GM12878 (cell line): Measurements from ENCODE around the gene JMJD6. TPM values are rescaled to one million over a fixed set of nuclear protein-coding genes. Genes with fewer than 3 reads are reported as not detected.

ENCODE experiments used
- ATAC-seq: fragments of 200-7000 bp; cut with Tn5 transposase; 3 replicates; pipeline ENCODE4 v1.9.1; 2020; ENCODE audit warnings: mild to moderate bottlenecking, moderate library complexity
- BruUV-seq: library from RNA; stranded (reverse); fragments of 400-500 nt; replicated peaks from 2 replicates; lab custom pipeline; 2021; lab: Mats Ljungman, UMichigan
- CTCF ChIA-PET: fragments of 300-600 bp; sonication (Branson Sonifier 250); formaldehyde crosslinking; extraction: SDS; loops from one replicate; lab custom pipeline; 2021; ENCODE audit warnings: inconsistent platforms; lab: Yijun Ruan, JAX
- POLR2A ChIA-PET: fragments of 350-600 bp; formaldehyde crosslinking; extraction: SDS; loops from one replicate; lab custom pipeline; 2021; ENCODE audit warnings: inconsistent platforms; lab: Charles Lee
- RAD21 ChIA-PET: fragments of 300-600 bp; sonication (Branson Sonifier 250); formaldehyde crosslinking; loops from one replicate; lab custom pipeline; 2023; ENCODE audit warnings: antibody characterized with exemption; ENCODE audit not compliant: unreplicated experiment; lab: Charles Lee
- SMC1A ChIA-PET: fragments of 300-600 bp; sonication (Branson Sonifier 250); formaldehyde crosslinking; loops from one replicate; lab custom pipeline; 2023; ENCODE audit not compliant: unreplicated experiment, uncharacterized antibody; lab: Charles Lee
- DNase-seq: peaks from one replicate; pipeline ENCODE4 v3.0.0-alpha.2; 2011; ENCODE audit warnings: low read depth, low spot score
- FAIRE-seq: peaks from 3 replicates; lab custom pipeline; 2011; peaks lifted over from hg19 to GRCh38; lab: Jason Lieb, UNC
- H2AFZ ChIP-seq: 2 replicates; pipeline ENCODE4 v1.6.0; 2011; ENCODE audit warnings: low read depth, low read length, control low read depth; ENCODE audit not compliant: control insufficient read depth
- H3K27ac ChIP-seq: 2 replicates; pipeline ENCODE4 v1.5.1; 2011; ENCODE audit warnings: control low read depth; ENCODE audit not compliant: control insufficient read depth, insufficient read depth
- H3K27me3 ChIP-seq, 2 experiments: replicated peaks in 1 of 2; 2 replicates each; pipeline versions ENCODE4 v1.6.0 to v1.6.1; 2011; ENCODE audit warnings: low read length in 1 of 2; ENCODE audit not compliant: control insufficient read depth in 2 of 2, insufficient read depth in 2 of 2
- H3K36me3 ChIP-seq, 2 experiments: 2 replicates each; pipeline ENCODE4 v1.5.1; 2011; ENCODE audit warnings: low read length in 1 of 2; ENCODE audit not compliant: control insufficient read depth in 2 of 2, insufficient read depth in 2 of 2
- H3K4me1 ChIP-seq: 2 replicates; pipeline ENCODE4 v1.6.1; 2011; ENCODE audit warnings: mild to moderate bottlenecking, low read length, moderate library complexity, mixed read lengths; ENCODE audit not compliant: control insufficient read depth, insufficient read depth
- H3K4me2 ChIP-seq: 2 replicates; pipeline ENCODE4 v1.6.0; 2011; ENCODE audit warnings: control low read depth; ENCODE audit not compliant: control insufficient read depth, insufficient read depth
- H3K4me3 ChIP-seq: fragments of 200-600 bp; sonication (generic); 2 replicates; pipeline ENCODE4 v1.5.1; 2016
- H3K79me2 ChIP-seq: 2 replicates; pipeline ENCODE4 v1.6.0; 2011; ENCODE audit warnings: low read length; ENCODE audit not compliant: control insufficient read depth, insufficient read depth
- H3K9ac ChIP-seq: 2 replicates; pipeline ENCODE4 v1.8.0; 2011; ENCODE audit warnings: low read length, control low read depth, mixed read lengths; ENCODE audit not compliant: control insufficient read depth, insufficient read depth
- H3K9me3 ChIP-seq: replicated peaks from 3 replicates; pipeline ENCODE4 v1.5.1; 2011; ENCODE audit warnings: mild to moderate bottlenecking, low read length; ENCODE audit not compliant: control insufficient read depth, insufficient read depth
- H4K20me1 ChIP-seq: 2 replicates; pipeline ENCODE4 v1.6.0; 2011; ENCODE audit not compliant: control insufficient read depth, insufficient read depth
- BCL3 ChIP-seq: IDR thresholded peaks from 2 replicates; pipeline ENCODE4 v1.6.1; 2011; ENCODE audit warnings: borderline replicate concordance, low read depth, mild to moderate bottlenecking, moderate library complexity, low read length; ENCODE audit not compliant: insufficient read depth, poor library complexity, severe bottlenecking
- CHD2 ChIP-seq: IDR thresholded peaks from 2 replicates; pipeline ENCODE4 v1.6.1; 2011; ENCODE audit warnings: low read depth, low read length, improper control_type of control experiment, borderline replicate concordance
- EP300 ChIP-seq, 2 experiments: fragments of 150-350 bp in 1 of 2; IDR thresholded peaks; 2 replicates each; pipeline ENCODE4 v1.6.1; 2011 to 2012; ENCODE audit warnings: low read depth in 2 of 2, low read length in 2 of 2, borderline replicate concordance in 1 of 2, improper control_type of control experiment in 1 of 2, inconsistent platforms in 1 of 2; ENCODE audit not compliant: control insufficient read depth in 1 of 2
- ESRRA ChIP-seq: IDR thresholded peaks from 2 replicates; pipeline ENCODE4 v1.6.1; 2012; ENCODE audit warnings: mild to moderate bottlenecking, low read length, improper control_type of control experiment
- HDGF ChIP-seq: fragments of 450-650 bp; IDR thresholded peaks from 2 replicates; pipeline ENCODE4 v1.6.1; 2016; ENCODE audit warnings: antibody characterized with exemption
- MYC ChIP-seq: IDR thresholded peaks from 2 replicates; pipeline ENCODE4 v1.6.1; 2011; ENCODE audit warnings: mild to moderate bottlenecking, low read length, moderate library complexity, inconsistent platforms; ENCODE audit not compliant: insufficient read depth, insufficient replicate concordance, insufficient read length, severe bottlenecking
- NBN ChIP-seq: fragments of 450-650 bp; IDR thresholded peaks from 2 replicates; pipeline ENCODE4 v1.6.1; 2016
- NFIC ChIP-seq: IDR thresholded peaks from 2 replicates; pipeline ENCODE4 v1.6.1; 2012; ENCODE audit warnings: low read depth, mild to moderate bottlenecking, inconsistent platforms, low read length, moderate library complexity
- NR2C1 ChIP-seq: fragments of 450-650 bp; IDR thresholded peaks from 2 replicates; pipeline ENCODE4 v1.6.1; 2017; ENCODE audit warnings: antibody characterized with exemption, mild to moderate bottlenecking, moderate library complexity
- NRF1 ChIP-seq: conservative IDR thresholded peaks from 2 replicates; pipeline ENCODE4 v1.6.1; 2011; ENCODE audit warnings: mild to moderate bottlenecking, low read depth, low read length, improper control_type of control experiment
- PAX8 ChIP-seq: fragments of 450-650 bp; IDR thresholded peaks from 2 replicates; pipeline ENCODE4 v1.6.1; 2017; ENCODE audit warnings: mild to moderate bottlenecking, moderate library complexity
- POLR2AphosphoS5 ChIP-seq: IDR thresholded peaks from 2 replicates; pipeline ENCODE4 v1.6.1; 2011; ENCODE audit warnings: mild to moderate bottlenecking, low read length, inconsistent platforms
- RAD21 ChIP-seq: IDR thresholded peaks from 2 replicates; pipeline ENCODE4 v1.6.1; 2011; ENCODE audit warnings: mild to moderate bottlenecking, low read depth, low read length, moderate library complexity; ENCODE audit not compliant: insufficient read depth
- RBBP5 ChIP-seq: fragments of 200-600 bp; sonication (generic); conservative IDR thresholded peaks from 2 replicates; pipeline ENCODE4 v1.6.1; 2016
- RELB ChIP-seq: fragments of 450-650 bp; IDR thresholded peaks from 2 replicates; pipeline ENCODE4 v1.6.1; 2017; ENCODE audit warnings: low read depth, mild to moderate bottlenecking, moderate library complexity
- RUNX3 ChIP-seq: IDR thresholded peaks from 2 replicates; pipeline ENCODE4 v1.6.1; 2012; ENCODE audit warnings: low read length, inconsistent platforms
- SRF ChIP-seq, 2 experiments: IDR thresholded peaks; 2 replicates each; pipeline ENCODE4 v1.6.1; 2011; ENCODE audit warnings: low read depth in 2 of 2, low read length in 2 of 2, mild to moderate bottlenecking in 1 of 2, moderate library complexity in 1 of 2
- ZSCAN29 ChIP-seq: fragments of 450-650 bp; IDR thresholded peaks from 2 replicates; pipeline ENCODE4 v1.6.1; 2017; ENCODE audit warnings: mild to moderate bottlenecking, moderate library complexity
- WGBS: methylation state at CpG from one replicate; pipeline ENCODE4 v1.1.6; 2016; ENCODE audit warnings: low lambda C conversion rate; ENCODE audit not compliant: insufficient replicate concordance, insufficient coverage; ENCODE audit errors: missing lambda C conversion rate; 5-methylcytosine and 5-hydroxymethylcytosine counted together
- in situ Hi-C: fragments of 300-500 bp; cut with MboI; formaldehyde crosslinking; loops from 9 replicates; pipeline ENCODE4 v1.14.3; 2018; ENCODE audit warnings: mixed read lengths
- intact Hi-C: fragments of 100-400 bp; cut with micrococcal nuclease; formaldehyde crosslinking; loops from one replicate; pipeline ENCODE4 v1.14.2; 2022; ENCODE audit not compliant: unreplicated experiment
- polyA plus RNA-seq, 11 experiments: library from polyadenylated mRNA; depleted of rRNA in 4 of 11; unstranded in 6 of 11; stranded (reverse) in 5 of 11; fragments of >200 nt; fragmentation: Nextera tagmentation in 4 of 11; fragmentation: Illumina TruSeq in 1 of 11; extraction: Ambion mirVana in 4 of 11; extraction: Trizol in 1 of 11; gene quantifications; 1 replicate in 1 of 11; 2 replicates in 10 of 11; pipeline versions ENCODE4 v1.2.1 to v1.2.3, GENCODE V29; 2011 to 2016; ENCODE audit warnings: inconsistent platforms in 2 of 11, missing spikeins in 2 of 11, low read depth in 1 of 11
- total RNA-seq, 4 experiments: library from RNA; depleted of rRNA in 3 of 4; stranded (reverse); fragments of >200 nt in 3 of 4; fragmentation: Illumina TruSeq in 1 of 4; extraction: Trizol in 1 of 4; gene quantifications; 2 replicates each; pipeline versions ENCODE4 v1.2.1 to v1.2.3, GENCODE V29; 2013 to 2021

The JMJD6 gene
- total and polyA plus RNA-seq, 10 of the 15 experiments (the other 5 are each of a cell fraction or from before 2014, with no cell fraction given): 1.2 to 36.0 (median 22.2) TPM

GRCh38 chr17:76736349-76737081 lies 10.1 kb upstream of the JMJD6 start (continued):
- TF ChIP-seq SRF (IDR thresholded peaks at IDR 0.05; ENCODE audit: low read depth in 2 of 2, low read length in 2 of 2) (no peak), RAD21 (no peak), NRF1 (no peak)

GRCh38 chr17:76735586-76736348 lies 9.4 kb upstream of the JMJD6 start:
- no TSS peak for BruUV-seq
- Histone ChIP-seq H3K4me3 (peak overlapping the region; percentile 87), H4K20me1 (no peaks in the 10 kb centered on the region; the same call in 1 of the 2 replicates), H2AFZ (no peak overlapping the region), H3K36me3 (peaks cover 8 to 33% of the 10 kb centered on the region in 2 experiments), H3K27ac (peak overlapping the region; percentile 89), H3K79me2 (peaks cover 78% of the 10 kb centered on the region), H3K27me3 (no peaks in the 10 kb centered on the region), H3K4me2 (peak overlapping the region; percentile 75), H3K4me1 (no peaks in the 10 kb centered on the region; the same call in none of the 2 replicates), H3K9me3 (no peaks in the 10 kb centered on the region; the same call in 2 of the 3 replicates), H3K9ac (peak overlapping the region; percentile 97)
- FAIRE-seq (peak; percentile 56), ATAC-seq (no peak), DNase-seq (no peak)
- under 1% methylated on average over 20 of the region's 20 CpGs for WGBS
- in situ Hi-C loops (no loop called here), intact Hi-C loops (loop anchor here (1.0 to 10.0 kb wide), 2 partner anchors 8 to 349 kb away; no protein-coding TSS in a partner anchor)
- ChIA-PET RAD21 (no interaction called here), POLR2A (interaction anchor here (6.4 kb wide), 1 partner anchor 9 kb away, joined by 60 read pairs; the partner anchor contains the start of genes JMJD6 and METTL23), SMC1A (interaction anchor here (1.1 to 2.1 kb wide), 2 partner anchors 8 to 89 kb away, joined by 3 to 9 read pairs; no protein-coding TSS in a partner anchor), CTCF (interaction anchor here (0.5 to 1.5 kb wide), 8 partner anchors 9 to 1326 kb away, joined by 3 to 12 read pairs (median 3); partner anchors contain the start of genes JMJD6 and METTL23)
- peak; percentile 86; the same call in 1 of the 2 replicates for TF ChIP-seq HDGF
- no peak for TF ChIP-seq EP300 (IDR thresholded peaks at IDR 0.05; ENCODE audit: borderline replicate concordance in 1 of 2, control insufficient read depth in 1 of 2, low read depth in 2 of 2, low read length in 2 of 2)
- TF ChIP-seq NR2C1: no peak
- no peak for TF ChIP-seq BCL3
- no peak for TF ChIP-seq ESRRA
- no peak for TF ChIP-seq RBBP5
- peak; percentile 40; the same call in 1 of the 2 replicates for TF ChIP-seq RELB
- TF ChIP-seq CHD2: no peak
- no peak for TF ChIP-seq MYC
- TF ChIP-seq RUNX3: peak; percentile 5; the same call in 1 of the 2 replicates
- 0 out of 2 replicates have a peak, but pooled peaks have one; percentile 20 for TF ChIP-seq NBN
- no peak for TF ChIP-seq ZSCAN29
- TF ChIP-seq POLR2AphosphoS5: peak; percentile 73; the same call in 1 of the 2 replicates
- TF ChIP-seq PAX8: no peak
- 0 out of 2 replicates have a peak, but pooled peaks have one; percentile 15 for TF ChIP-seq NFIC
